GM12878 (cell line): Measurements from ENCODE around the gene CD300E.

Source experiments
- EZH2 ChIP-seq: IDR thresholded peaks from 2 replicates; pipeline ENCODE4 v1.6.1; 2012; ENCODE audit warnings: low read depth, mild to moderate bottlenecking, control low read depth, inconsistent platforms, low read length, borderline replicate concordance; ENCODE audit not compliant: control insufficient read depth
- NFIC ChIP-seq: IDR thresholded peaks from 2 replicates; pipeline ENCODE4 v1.6.1; 2012; ENCODE audit warnings: low read depth, mild to moderate bottlenecking, inconsistent platforms, low read length, moderate library complexity
- POLR2A ChIP-seq: IDR thresholded peaks from 2 replicates; pipeline ENCODE4 v1.6.1; 2011; ENCODE audit warnings: low read depth, mild to moderate bottlenecking, low read length
- POLR2AphosphoS5 ChIP-seq: IDR thresholded peaks from 2 replicates; pipeline ENCODE4 v1.6.1; 2011; ENCODE audit warnings: mild to moderate bottlenecking, low read length, inconsistent platforms
- RCOR1 ChIP-seq: conservative IDR thresholded peaks from 2 replicates; pipeline ENCODE4 v1.6.1; 2012; ENCODE audit warnings: low read depth, low read length, improper control_type of control experiment
- TF ChIP-seq, protein P1 (sequence below), 3 experiments: IDR thresholded peaks in 2 of 3; conservative IDR thresholded peaks in 1 of 3; 2 replicates each; pipeline ENCODE4 v1.5.1; 2011; ENCODE audit warnings: low read depth in 3 of 3, low read length in 3 of 3, mild to moderate bottlenecking in 3 of 3, control low read depth in 2 of 3, moderate library complexity in 2 of 3, inconsistent platforms in 1 of 3, mixed read lengths in 1 of 3; ENCODE audit not compliant: control insufficient read depth in 2 of 3, insufficient read depth in 1 of 3; ENCODE audit errors: extremely low read depth in 1 of 3

DNA sequence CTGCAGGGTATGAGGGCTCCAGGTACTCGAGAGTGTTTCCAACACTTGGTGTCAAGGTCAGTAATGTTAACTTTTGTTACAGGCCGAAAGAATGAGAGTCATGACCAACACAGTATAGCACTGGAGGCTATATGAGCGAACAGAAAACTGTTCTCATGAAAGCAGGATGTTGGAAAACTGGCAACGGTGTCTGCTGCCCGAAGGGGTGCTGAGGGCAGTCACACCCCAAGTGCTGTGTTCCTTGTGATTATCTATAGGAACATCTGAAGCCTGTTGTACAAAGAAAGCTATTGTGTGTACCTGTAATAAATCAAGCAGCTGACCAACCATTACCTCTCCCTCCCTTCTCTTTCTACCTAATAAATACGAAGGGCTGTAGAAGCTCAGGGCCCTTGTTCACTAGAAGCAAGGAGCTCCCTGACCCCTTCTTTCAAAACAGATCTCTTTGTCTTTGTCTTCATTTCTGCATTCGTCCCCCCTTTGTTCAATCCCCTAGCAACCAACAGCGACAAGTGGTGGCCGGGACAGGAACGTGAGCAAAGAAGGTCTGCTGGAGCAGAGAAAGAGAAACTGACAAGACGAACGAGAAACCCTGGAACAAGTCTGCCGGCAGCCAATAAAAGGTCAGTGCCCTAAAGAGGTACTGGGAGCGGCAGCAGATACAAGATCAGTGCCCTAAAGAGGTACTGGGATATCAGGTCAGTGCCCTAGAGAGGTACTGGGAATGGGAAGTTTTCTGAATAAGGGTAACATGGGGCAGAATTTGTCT, 39.1 kb downstream of the CD300E start:
- TF ChIP-seq RCOR1, result no peak
- TF ChIP-seq EZH2, result no peak
- no peak for TF ChIP-seq POLR2AphosphoS5
- TF ChIP-seq, protein P1, sequence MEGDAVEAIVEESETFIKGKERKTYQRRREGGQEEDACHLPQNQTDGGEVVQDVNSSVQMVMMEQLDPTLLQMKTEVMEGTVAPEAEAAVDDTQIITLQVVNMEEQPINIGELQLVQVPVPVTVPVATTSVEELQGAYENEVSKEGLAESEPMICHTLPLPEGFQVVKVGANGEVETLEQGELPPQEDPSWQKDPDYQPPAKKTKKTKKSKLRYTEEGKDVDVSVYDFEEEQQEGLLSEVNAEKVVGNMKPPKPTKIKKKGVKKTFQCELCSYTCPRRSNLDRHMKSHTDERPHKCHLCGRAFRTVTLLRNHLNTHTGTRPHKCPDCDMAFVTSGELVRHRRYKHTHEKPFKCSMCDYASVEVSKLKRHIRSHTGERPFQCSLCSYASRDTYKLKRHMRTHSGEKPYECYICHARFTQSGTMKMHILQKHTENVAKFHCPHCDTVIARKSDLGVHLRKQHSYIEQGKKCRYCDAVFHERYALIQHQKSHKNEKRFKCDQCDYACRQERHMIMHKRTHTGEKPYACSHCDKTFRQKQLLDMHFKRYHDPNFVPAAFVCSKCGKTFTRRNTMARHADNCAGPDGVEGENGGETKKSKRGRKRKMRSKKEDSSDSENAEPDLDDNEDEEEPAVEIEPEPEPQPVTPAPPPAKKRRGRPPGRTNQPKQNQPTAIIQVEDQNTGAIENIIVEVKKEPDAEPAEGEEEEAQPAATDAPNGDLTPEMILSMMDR (IDR thresholded peaks at IDR 0.05 in 2 of 3, conservative IDR thresholded peaks at IDR 0.05 in 1 of 3; ENCODE audit: control insufficient read depth in 2 of 3, extremely low read depth in 1 of 3, insufficient read depth in 1 of 3, low read depth in 3 of 3, low read length in 3 of 3), result no peak
- no peak for TF ChIP-seq POLR2A
- no peak for TF ChIP-seq NFIC
